Ishikawa (cell line): ENCODE measurements around the gene CCL16.

Experiments
- CEBPB ChIP-seq: IDR thresholded peaks from 2 replicates; pipeline ENCODE4 v1.6.1; 2012
- CREB1 ChIP-seq: IDR thresholded peaks from 2 replicates; pipeline ENCODE4 v1.6.1; 2012; ENCODE audit warnings: low read depth
- EGR1 ChIP-seq: IDR thresholded peaks from 2 replicates; pipeline ENCODE4 v1.6.1; 2012
- EP300 ChIP-seq: IDR thresholded peaks from 2 replicates; pipeline ENCODE4 v1.6.1; 2012; ENCODE audit warnings: borderline replicate concordance
- FOXM1 ChIP-seq: IDR thresholded peaks from 2 replicates; pipeline ENCODE4 v1.6.1; 2012; ENCODE audit warnings: low read depth, borderline replicate concordance
- NFIC ChIP-seq: IDR thresholded peaks from 2 replicates; pipeline ENCODE4 v1.6.1; 2012
- RAD21 ChIP-seq: IDR thresholded peaks from 2 replicates; pipeline ENCODE4 v1.6.1; 2012; ENCODE audit warnings: low read depth
- TAF1 ChIP-seq: IDR thresholded peaks from 2 replicates; pipeline ENCODE4 v1.6.1; 2012; ENCODE audit warnings: low read depth, mild to moderate bottlenecking
- TCF12 ChIP-seq: IDR thresholded peaks from 2 replicates; pipeline ENCODE4 v1.6.1; 2012; ENCODE audit warnings: low read depth
- TEAD4 ChIP-seq: IDR thresholded peaks from 2 replicates; pipeline ENCODE4 v1.6.1; 2012
- YY1 ChIP-seq: IDR thresholded peaks from 2 replicates; pipeline ENCODE4 v1.6.1; 2012; ENCODE audit warnings: low read depth
- ZBTB7A ChIP-seq: IDR thresholded peaks from 2 replicates; pipeline ENCODE4 v1.6.1; 2012; ENCODE audit warnings: low read depth
- TF ChIP-seq, protein P1 (sequence below): IDR thresholded peaks from 2 replicates; pipeline ENCODE4 v1.6.1; 2012
- TF ChIP-seq, protein P2 (sequence below): IDR thresholded peaks from 2 replicates; pipeline ENCODE4 v1.6.1; 2012; ENCODE audit warnings: low read depth, mild to moderate bottlenecking
- TF ChIP-seq, protein P3 (sequence below): IDR thresholded peaks from 2 replicates; pipeline ENCODE4 v1.6.1; 2012

Gene CCL16

GRCh38 chr17:35944151-35944550 lies 37.1 kb downstream of the CCL16 start:
- TF ChIP-seq, protein P1, sequence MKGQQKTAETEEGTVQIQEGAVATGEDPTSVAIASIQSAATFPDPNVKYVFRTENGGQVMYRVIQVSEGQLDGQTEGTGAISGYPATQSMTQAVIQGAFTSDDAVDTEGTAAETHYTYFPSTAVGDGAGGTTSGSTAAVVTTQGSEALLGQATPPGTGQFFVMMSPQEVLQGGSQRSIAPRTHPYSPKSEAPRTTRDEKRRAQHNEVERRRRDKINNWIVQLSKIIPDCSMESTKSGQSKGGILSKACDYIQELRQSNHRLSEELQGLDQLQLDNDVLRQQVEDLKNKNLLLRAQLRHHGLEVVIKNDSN, result no peak
- TF ChIP-seq, protein P2, sequence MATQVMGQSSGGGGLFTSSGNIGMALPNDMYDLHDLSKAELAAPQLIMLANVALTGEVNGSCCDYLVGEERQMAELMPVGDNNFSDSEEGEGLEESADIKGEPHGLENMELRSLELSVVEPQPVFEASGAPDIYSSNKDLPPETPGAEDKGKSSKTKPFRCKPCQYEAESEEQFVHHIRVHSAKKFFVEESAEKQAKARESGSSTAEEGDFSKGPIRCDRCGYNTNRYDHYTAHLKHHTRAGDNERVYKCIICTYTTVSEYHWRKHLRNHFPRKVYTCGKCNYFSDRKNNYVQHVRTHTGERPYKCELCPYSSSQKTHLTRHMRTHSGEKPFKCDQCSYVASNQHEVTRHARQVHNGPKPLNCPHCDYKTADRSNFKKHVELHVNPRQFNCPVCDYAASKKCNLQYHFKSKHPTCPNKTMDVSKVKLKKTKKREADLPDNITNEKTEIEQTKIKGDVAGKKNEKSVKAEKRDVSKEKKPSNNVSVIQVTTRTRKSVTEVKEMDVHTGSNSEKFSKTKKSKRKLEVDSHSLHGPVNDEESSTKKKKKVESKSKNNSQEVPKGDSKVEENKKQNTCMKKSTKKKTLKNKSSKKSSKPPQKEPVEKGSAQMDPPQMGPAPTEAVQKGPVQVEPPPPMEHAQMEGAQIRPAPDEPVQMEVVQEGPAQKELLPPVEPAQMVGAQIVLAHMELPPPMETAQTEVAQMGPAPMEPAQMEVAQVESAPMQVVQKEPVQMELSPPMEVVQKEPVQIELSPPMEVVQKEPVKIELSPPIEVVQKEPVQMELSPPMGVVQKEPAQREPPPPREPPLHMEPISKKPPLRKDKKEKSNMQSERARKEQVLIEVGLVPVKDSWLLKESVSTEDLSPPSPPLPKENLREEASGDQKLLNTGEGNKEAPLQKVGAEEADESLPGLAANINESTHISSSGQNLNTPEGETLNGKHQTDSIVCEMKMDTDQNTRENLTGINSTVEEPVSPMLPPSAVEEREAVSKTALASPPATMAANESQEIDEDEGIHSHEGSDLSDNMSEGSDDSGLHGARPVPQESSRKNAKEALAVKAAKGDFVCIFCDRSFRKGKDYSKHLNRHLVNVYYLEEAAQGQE, result no peak
- TF ChIP-seq EP300 (no peak), EGR1 (no peak), ZBTB7A (no peak), YY1 (no peak), CEBPB (no peak), RAD21 (no peak), TAF1 (no peak)
- TF ChIP-seq, protein P3, sequence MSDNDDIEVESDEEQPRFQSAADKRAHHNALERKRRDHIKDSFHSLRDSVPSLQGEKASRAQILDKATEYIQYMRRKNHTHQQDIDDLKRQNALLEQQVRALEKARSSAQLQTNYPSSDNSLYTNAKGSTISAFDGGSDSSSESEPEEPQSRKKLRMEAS, result no peak

DNA sequence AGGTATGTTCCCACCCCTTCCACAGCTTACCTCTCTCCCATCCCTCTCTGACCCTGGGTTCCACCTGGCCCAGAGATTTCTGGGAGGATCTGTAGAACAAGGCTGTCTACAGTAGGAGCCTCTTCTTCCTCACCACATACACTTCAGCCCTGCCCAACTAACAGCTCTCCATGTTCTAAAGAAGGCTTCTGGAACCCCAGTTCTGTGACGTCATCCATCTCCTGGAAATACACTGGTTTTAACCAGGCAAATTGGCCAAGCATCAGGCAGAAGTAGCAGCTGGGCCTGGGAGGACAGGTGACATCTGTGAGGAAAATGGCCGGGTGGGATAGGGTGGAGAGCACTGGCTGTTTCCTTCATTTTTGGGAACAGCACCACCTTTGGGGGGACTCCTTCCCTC lies 37.8 kb downstream of the CCL16 start, which contains the start of gene LYZL6:
LYZL6 (minus strand) TSS at position 177 of the 400 bp plus-strand sequence. CDS start 4,357 bp downstream, outside the sequence.
- no peak for TF ChIP-seq TAF1
- TF ChIP-seq, protein P1, result no peak
- TF ChIP-seq TCF12, result no peak
- no peak for TF ChIP-seq YY1
- TF ChIP-seq EP300, result no peak
- TF ChIP-seq EGR1, result no peak
- TF ChIP-seq RAD21, result no peak

GRCh38 chr17:35942588-35943186 lies 38.6 kb downstream of the CCL16 start:
- TF ChIP-seq CEBPB (no peak), YY1 (no peak), FOXM1 (no peak), NFIC (no peak), TEAD4 (no peak), TCF12 (no peak), RAD21 (no peak), TAF1 (no peak), EP300 (no peak), ZBTB7A (no peak), EGR1 (no peak), CREB1 (no peak)
- TF ChIP-seq, protein P3, result no peak
- TF ChIP-seq, protein P1, result no peak
- TF ChIP-seq, protein P2, result no peak

- no peak for TF ChIP-seq TAF1
- TF ChIP-seq, protein P1, result peak; percentile 42; the same call in 1 of the 2 replicates
Measured at GRCh38 chr17:35936063-35936462, 45.2 kb downstream of the CCL16 start.

DNA sequence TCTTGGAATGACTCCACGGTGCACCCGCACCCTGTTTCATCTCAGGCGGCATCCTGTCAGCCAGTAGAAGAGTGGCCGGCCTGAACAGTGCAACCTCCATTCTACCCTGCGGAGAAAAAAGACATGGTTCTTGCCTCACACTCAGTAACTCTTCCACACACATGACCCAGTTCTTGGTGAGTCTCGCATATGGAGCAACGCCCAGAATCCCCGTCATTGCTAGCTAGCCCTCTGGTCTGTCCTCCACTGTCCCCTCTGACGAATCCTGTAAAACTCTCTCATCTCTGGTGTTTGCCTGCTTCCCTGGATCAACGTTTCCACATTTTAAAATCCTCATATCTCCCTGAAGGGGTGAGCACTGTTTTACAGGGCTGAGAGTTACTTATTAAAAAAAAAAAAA lies 46.5 kb downstream of the CCL16 start:
- TF ChIP-seq EGR1 (no peak), RAD21 (no peak), TCF12 (no peak), TAF1 (no peak), CEBPB (no peak), ZBTB7A (no peak), EP300 (no peak), TEAD4 (no peak), CREB1 (no peak)
- TF ChIP-seq, protein P3, result no peak
- TF ChIP-seq, protein P2, result no peak
- TF ChIP-seq, protein P1, result no peak
